Neuronal stem cell (in vitro differentiated cells): Measurements from ENCODE around the gene NFKB2.

Source experiments
- DNase-seq: peaks from one replicate; pipeline ENCODE4 v3.0.0-alpha.2; 2013; ENCODE audit warnings: low spot score
- H2AFZ ChIP-seq: one replicate; pipeline ENCODE4 v1.6.1; 2013; ENCODE audit warnings: mild to moderate bottlenecking, low read length, inconsistent platforms
- H2AK5ac ChIP-seq: 2 replicates; pipeline ENCODE4 v1.6.1; 2013; ENCODE audit warnings: low read depth, mild to moderate bottlenecking, inconsistent platforms, low read length, moderate library complexity, mixed read lengths
- H2BK120ac ChIP-seq: 2 replicates; pipeline ENCODE4 v1.6.1; 2013; ENCODE audit warnings: low read depth, mild to moderate bottlenecking, inconsistent platforms, low read length, moderate library complexity, mixed read lengths
- H2BK12ac ChIP-seq: one replicate; pipeline ENCODE4 v1.6.1; 2013; ENCODE audit warnings: low read length, inconsistent platforms
- H2BK15ac ChIP-seq: 2 replicates; pipeline ENCODE4 v1.6.1; 2013; ENCODE audit warnings: mild to moderate bottlenecking, low read length, inconsistent platforms, mixed read lengths
- H2BK5ac ChIP-seq: one replicate; pipeline ENCODE4 v1.6.1; 2013; ENCODE audit warnings: inconsistent platforms, mild to moderate bottlenecking, low read length, moderate library complexity
- H3K14ac ChIP-seq: one replicate; pipeline ENCODE4 v1.6.1; 2013; ENCODE audit warnings: low read length, inconsistent platforms
- H3K18ac ChIP-seq: 2 replicates; pipeline ENCODE4 v1.6.1; 2013; ENCODE audit warnings: low read length, inconsistent platforms
- H3K23ac ChIP-seq: 2 replicates; pipeline ENCODE4 v1.6.1; 2013; ENCODE audit warnings: low read depth, mild to moderate bottlenecking, mixed read lengths, low read length, inconsistent platforms; ENCODE audit not compliant: poor library complexity
- H3K27ac ChIP-seq: replicated peaks from 3 replicates; pipeline ENCODE4 v1.5.1; 2013; ENCODE audit warnings: low read length, inconsistent platforms
- H3K27me3 ChIP-seq, 3 experiments: 2 replicates each; pipeline ENCODE4 v1.6.1; 2013; ENCODE audit warnings: low read length in 3 of 3, mild to moderate bottlenecking in 2 of 3, inconsistent platforms in 1 of 3, low read depth in 1 of 3, mixed read lengths in 1 of 3, moderate library complexity in 1 of 3; ENCODE audit not compliant: control insufficient read depth in 3 of 3, insufficient read depth in 3 of 3
- H3K36me3 ChIP-seq, 2 donors: replicated peaks in 1 of 2; 2 replicates each; pipeline ENCODE4 v1.6.1; 2013; ENCODE audit warnings: low read length in 2 of 2; ENCODE audit not compliant: control insufficient read depth in 2 of 2, insufficient read depth in 2 of 2
- H3K4ac ChIP-seq: 2 replicates; pipeline ENCODE4 v1.6.1; 2013; ENCODE audit warnings: inconsistent platforms, mild to moderate bottlenecking, low read length, moderate library complexity
- H3K4me1 ChIP-seq, 2 donors: 1 replicate in 1 of 2; 2 replicates in 1 of 2; pipeline ENCODE4 v1.6.1; 2013; ENCODE audit warnings: low read length in 2 of 2, low read depth in 1 of 2; ENCODE audit not compliant: control insufficient read depth in 2 of 2, insufficient read depth in 1 of 2
- H3K4me2 ChIP-seq: one replicate; pipeline ENCODE4 v1.6.1; 2013; ENCODE audit warnings: mild to moderate bottlenecking, low read length, inconsistent platforms; ENCODE audit not compliant: insufficient read depth, poor library complexity, severe bottlenecking
- H3K4me3 ChIP-seq, 2 donors: 2 replicates each; pipeline ENCODE4 v1.5.1; 2013; ENCODE audit warnings: low read length in 2 of 2, mild to moderate bottlenecking in 2 of 2, inconsistent platforms in 1 of 2, moderate library complexity in 1 of 2
- H3K79me1 ChIP-seq: one replicate; pipeline ENCODE4 v1.6.1; 2013; ENCODE audit warnings: low read depth, mild to moderate bottlenecking, inconsistent platforms, low read length, moderate library complexity
- H3K9ac ChIP-seq: one replicate; pipeline ENCODE4 v1.6.1; 2013; ENCODE audit warnings: mild to moderate bottlenecking, low read depth, low read length, inconsistent platforms; ENCODE audit not compliant: poor library complexity
- H3K9me3 ChIP-seq, 2 donors: replicated peaks in 1 of 2; 2 replicates each; pipeline versions ENCODE3 to v1.6.1; 2013; ENCODE audit warnings: low read length in 2 of 2, mild to moderate bottlenecking in 2 of 2, inconsistent platforms in 1 of 2, low read depth in 1 of 2, mixed read lengths in 1 of 2, moderate library complexity in 1 of 2; ENCODE audit not compliant: control insufficient read depth in 2 of 2, insufficient read depth in 1 of 2
- H4K8ac ChIP-seq: one replicate; pipeline ENCODE4 v1.6.1; 2013; ENCODE audit warnings: low read depth, mild to moderate bottlenecking, inconsistent platforms, low read length, moderate library complexity
- H4K91ac ChIP-seq: one replicate; pipeline ENCODE4 v1.6.1; 2013; ENCODE audit warnings: low read length, low read depth, mild to moderate bottlenecking, inconsistent platforms; ENCODE audit not compliant: poor library complexity
- WGBS, 2 donors: extraction: QIAGEN DNeasy Blood & Tissue Kit; methylation state at CpG; one replicate each; pipeline ENCODE4 v1.1.7; 2013; ENCODE audit warnings: missing lambda C conversion rate in 2 of 2, mixed read lengths in 1 of 2; ENCODE audit not compliant: insufficient read length in 2 of 2, insufficient replicate concordance in 1 of 2; ENCODE audit errors: extremely low coverage in 2 of 2; 5-methylcytosine and 5-hydroxymethylcytosine counted together

NFKB2 gene

GRCh38 chr10:102435529-102436233 is 40.2 kb downstream of the NFKB2 start:
- Histone ChIP-seq H4K8ac (no peak overlapping the region), H2BK15ac (no peak overlapping the region), H3K4me2 (no peak overlapping the region), H2BK120ac (no peak overlapping the region), H3K4ac (no peak overlapping the region), H3K9me3 (peaks cover 0 to 2% of the 10 kb centered on the region in 2 donors), H3K23ac (no peak overlapping the region), H3K36me3 (peaks cover 0 to 3% of the 10 kb centered on the region in 2 donors), H3K18ac (no peak overlapping the region), H3K9ac (no peak overlapping the region), H4K91ac (no peak overlapping the region), H2AFZ (peak overlapping the region; percentile 87), H3K27me3 (peaks cover 0 to 15% (median 0%) of the 10 kb centered on the region in 3 experiments), H3K14ac (no peak overlapping the region), H2BK5ac (no peak overlapping the region), H3K79me1 (no peaks in the 10 kb centered on the region), H3K4me1 (peaks cover 11 to 27% of the 10 kb centered on the region in 2 donors), H2AK5ac (no peak overlapping the region), H3K27ac (no peak overlapping the region), H3K4me3 (no peak overlapping the region), H2BK12ac (no peak overlapping the region)
- DNase-seq = no peak
- WGBS, 2 donors = no CpG with 5 or more reads among the region's 14 CpGs

DNA sequence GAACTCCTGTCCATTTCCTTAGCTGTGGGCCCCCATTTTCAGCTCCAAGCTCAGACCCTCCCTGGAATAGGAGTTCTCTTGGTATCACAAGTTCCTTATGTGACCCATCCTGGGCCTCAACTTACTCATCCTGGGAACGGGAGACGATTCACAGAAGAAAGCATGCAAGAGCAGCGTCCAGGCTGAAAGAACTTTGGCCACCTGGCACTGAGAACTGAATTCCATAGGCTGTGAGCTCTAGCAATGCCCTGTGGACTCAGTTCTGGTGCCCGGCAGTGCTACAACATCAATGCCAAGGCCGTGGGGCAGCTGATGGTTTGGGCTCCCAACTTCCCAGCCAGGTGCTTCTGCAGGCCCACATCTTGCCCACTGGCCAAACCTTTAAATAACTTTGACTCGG is 40.8 kb downstream of the NFKB2 start:
- Histone ChIP-seq H3K27me3 (peaks cover 0 to 15% (median 0%) of the 10 kb centered on the region in 3 experiments), H2BK15ac (no peak overlapping the region), H3K4me3 (no peak overlapping the region), H3K79me1 (no peaks in the 10 kb centered on the region), H3K4me1 (peaks cover 11 to 26% of the 10 kb centered on the region in 2 donors), H3K9me3 (peaks cover 0 to 2% of the 10 kb centered on the region in 2 donors), H3K27ac (no peak overlapping the region), H3K23ac (no peak overlapping the region), H2BK12ac (no peak overlapping the region), H2AFZ (peak overlapping the region; percentile 87), H3K4me2 (no peak overlapping the region), H2BK120ac (no peak overlapping the region), H2BK5ac (no peak overlapping the region), H3K4ac (no peak overlapping the region), H3K14ac (no peak overlapping the region), H3K18ac (no peak overlapping the region), H3K36me3 (no peaks in the 10 kb centered on the region), H4K8ac (no peak overlapping the region), H3K9ac (no peak overlapping the region), H2AK5ac (no peak overlapping the region), H4K91ac (no peak overlapping the region)
- DNase-seq = no peak
- no CpG with 5 or more reads among the region's 6 CpGs for WGBS, 2 donors

DNA sequence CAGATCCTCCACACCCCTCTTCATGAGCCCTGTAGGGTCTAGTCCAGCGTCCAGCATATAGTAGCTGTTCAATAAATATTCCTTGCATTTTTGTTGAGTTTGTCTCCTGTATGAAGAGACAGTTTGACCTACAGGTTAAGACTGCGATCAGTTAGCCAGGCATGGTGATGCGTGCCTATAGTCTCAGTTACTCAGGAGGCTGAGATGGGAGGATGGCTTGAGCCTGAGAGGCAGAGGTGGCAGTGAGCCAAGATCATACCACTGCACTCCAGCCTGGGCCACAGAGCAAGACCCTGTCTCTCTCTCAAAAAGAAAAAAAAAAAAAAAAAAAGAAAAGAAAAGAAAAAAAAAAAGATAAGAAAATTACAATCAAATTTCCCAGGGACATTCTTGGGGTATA is 42.0 kb downstream of the NFKB2 start:
- H2BK120ac ChIP-seq = no peak overlapping the region
- WGBS, 2 donors = no CpG with 5 or more reads among the region's 3 CpGs
- H3K9ac ChIP-seq = no peak overlapping the region

GRCh38 chr10:102438374-102438773 is 42.9 kb downstream of the NFKB2 start:
- no CpG with 5 or more reads among the region's 1 CpG for WGBS, 2 donors

More for the DNA sequence above, 42.0 kb downstream of the NFKB2 start:
- no peak overlapping the region for H2BK15ac ChIP-seq
- H2AK5ac ChIP-seq = no peak overlapping the region
- H2AFZ ChIP-seq = no peak overlapping the region
- H3K36me3 ChIP-seq = no peaks in the 10 kb centered on the region
- H3K14ac ChIP-seq = no peak overlapping the region
- H3K79me1 ChIP-seq = no peaks in the 10 kb centered on the region
- H2BK12ac ChIP-seq = no peak overlapping the region
- H3K4me2 ChIP-seq = no peak overlapping the region
- no peak overlapping the region for H3K18ac ChIP-seq
- no peak overlapping the region for H2BK5ac ChIP-seq
- H3K4me3 ChIP-seq = no peak overlapping the region
- H4K91ac ChIP-seq = no peak overlapping the region
- H3K9me3 ChIP-seq = peaks cover 0 to 2% of the 10 kb centered on the region in 2 donors
- peaks cover 0 to 15% (median 0%) of the 10 kb centered on the region in 3 experiments for H3K27me3 ChIP-seq
- no peak overlapping the region for H3K4ac ChIP-seq
- DNase-seq = no peak
- H3K27ac ChIP-seq = no peak overlapping the region
- H3K4me1 ChIP-seq = peaks cover 6 to 20% of the 10 kb centered on the region in 2 donors
- no peak overlapping the region for H3K23ac ChIP-seq
- H4K8ac ChIP-seq = no peak overlapping the region

More at GRCh38 chr10:102438374-102438773, 42.9 kb downstream of the NFKB2 start:
- Histone ChIP-seq H3K36me3 (no peaks in the 10 kb centered on the region), H3K9me3 (peaks cover 0 to 2% of the 10 kb centered on the region in 2 donors), H2AK5ac (peak overlapping the region; percentile 44), H3K4ac (no peak overlapping the region), H3K23ac (no peak overlapping the region), H3K14ac (no peak overlapping the region), H2AFZ (no peak overlapping the region), H3K9ac (no peak overlapping the region), H3K4me1 (peaks cover 6 to 20% of the 10 kb centered on the region in 2 donors), H2BK15ac (peak overlapping the region; percentile 65), H3K4me3 (no peak overlapping the region), H4K91ac (no peak overlapping the region), H3K27ac (no peak overlapping the region), H3K79me1 (no peaks in the 10 kb centered on the region), H3K27me3 (peaks cover 0 to 14% (median 0%) of the 10 kb centered on the region in 3 experiments), H2BK5ac (no peak overlapping the region), H2BK12ac (no peak overlapping the region), H2BK120ac (no peak overlapping the region), H4K8ac (no peak overlapping the region), H3K18ac (no peak overlapping the region), H3K4me2 (no peak overlapping the region)
- DNase-seq = no peak
